AG04449 (cell line): ENCODE results near the gene FOSB.

ENCODE experiments used
- CTCF ChIA-PET: fragments of 350-600 bp; formaldehyde crosslinking; extraction: SDS; loops from one replicate; lab custom pipeline; 2021; ENCODE audit warnings: antibody characterized with exemption; lab: Yijun Ruan, JAX
- POLR2A ChIA-PET: fragments of 400-600, 350-600 bp; formaldehyde crosslinking; extraction: SDS; loops from one replicate; lab custom pipeline; 2020; ENCODE audit warnings: antibody characterized with exemption, inconsistent platforms; lab: Yijun Ruan, JAX
- DNase-seq: peaks from one replicate; pipeline ENCODE4 v3.0.0-alpha.2; 2010; ENCODE audit warnings: low read depth, low spot score
- H3K4me3 ChIP-seq: 2 replicates; pipeline ENCODE4 v1.5.1; 2011; ENCODE audit warnings: low read depth, mild to moderate bottlenecking, control low read depth, low read length
- CTCF ChIP-seq: IDR thresholded peaks from one replicate; pipeline ENCODE4 v1.5.1; 2011; ENCODE audit warnings: mild to moderate bottlenecking, moderate library complexity, low read length, control low read depth, inconsistent platforms; ENCODE audit not compliant: insufficient read depth; ENCODE audit errors: missing control alignments

Gene FOSB

GRCh38 chr19:45477713-45478453, 10.1 kb downstream of the FOSB start:
- no peak for DNase-seq
- CTCF ChIA-PET = interaction anchor here (0.8 to 19.3 kb wide), 25 partner anchors 9 to 225 kb away, joined by 3 to 773 read pairs (median 10); partner anchors contain the start of genes EML2, ERCC1, FOSB and PPM1N
- peak overlapping the region; percentile 63 for H3K4me3 ChIP-seq
- POLR2A ChIA-PET = interaction anchor here (0.7 to 1.5 kb wide), 8 partner anchors 8 to 300 kb away, joined by 3 to 26 read pairs (median 6); partner anchors contain the start of genes BLOC1S3, ERCC1, FOSB and TRAPPC6A
- no peak for TF ChIP-seq CTCF

- no peak for DNase-seq
- H3K4me3 ChIP-seq = peak overlapping the region; percentile 63
- TF ChIP-seq CTCF = peak; percentile 87
- POLR2A ChIA-PET = interaction anchor here (0.5 to 1.5 kb wide), 13 partner anchors 7 to 300 kb away, joined by 3 to 26 read pairs (median 4); partner anchors contain the start of genes BLOC1S3, ERCC1, FOSB and TRAPPC6A
- CTCF ChIA-PET = interaction anchor here (0.6 to 19.3 kb wide), 35 partner anchors 10 to 296 kb away, joined by 3 to 773 read pairs (median 4); partner anchors contain the start of genes EML2, ERCC1, ERCC2 and FOSB
These were observed 10.8 kb downstream of the FOSB start for GRCh38 chr19:45478454-45479238.

- no peak overlapping the region for H3K4me3 ChIP-seq
- ChIA-PET POLR2A (no interaction called here), CTCF (interaction anchor here (4.5 to 5.8 kb wide), 2 partner anchors 41 to 52 kb away, joined by 54 to 206 read pairs; no protein-coding TSS in a partner anchor)
- DNase-seq = no peak
- TF ChIP-seq CTCF = no peak
These were observed 15.2 kb downstream of the FOSB start for GRCh38 chr19:45483033-45483432.

- ChIA-PET CTCF (interaction anchor here (0.7 to 6.2 kb wide), 42 partner anchors 9 to 245 kb away, joined by 3 to 206 read pairs (median 6); partner anchors contain the start of genes EML2, FOSB, PPM1N and PPP1R13L), POLR2A (interaction anchor here (0.9 kb wide), 1 partner anchor 76 kb away, joined by 3 read pairs; no protein-coding TSS in a partner anchor)
- TF ChIP-seq CTCF = no peak
- no peak for DNase-seq
- H3K4me3 ChIP-seq = no peak overlapping the region
These were observed 16.6 kb downstream of the FOSB start for GRCh38 chr19:45484273-45484945.

GRCh38 chr19:45485305-45486077, 17.7 kb downstream of the FOSB start:
- POLR2A ChIA-PET = interaction anchor here (0.8 to 0.9 kb wide), 3 partner anchors 46 to 156 kb away, joined by 3 read pairs; no protein-coding TSS in a partner anchor

More at GRCh38 chr19:45485305-45486077, 17.7 kb downstream of the FOSB start:
- TF ChIP-seq CTCF = peak; percentile 93
- no peak for DNase-seq
- peak overlapping the region; percentile 83 for H3K4me3 ChIP-seq
- CTCF ChIA-PET = interaction anchor here (0.7 to 6.2 kb wide), 55 partner anchors 8 to 244 kb away, joined by 3 to 206 read pairs (median 5); partner anchors contain the start of genes EML2, ERCC1, FOSB and PPM1N
